HEK293 (cell line): Measurements from ENCODE around the gene GNAI2.
A peak's percentile ranks its signal among the peaks of the same experiment; 100 is the strongest.

Source experiments
- CTCF ChIA-PET: fragments of 350-600 bp; formaldehyde crosslinking; extraction: SDS; loops from one replicate; lab custom pipeline; 2021; ENCODE audit warnings: antibody characterized with exemption; lab: Yijun Ruan, JAX
- POLR2A ChIA-PET: fragments of 300-600 bp; formaldehyde crosslinking; extraction: SDS; loops from one replicate; lab custom pipeline; 2020; ENCODE audit warnings: antibody characterized with exemption, inconsistent platforms; lab: Yijun Ruan, JAX
- H3K27ac ChIP-seq: fragments of 200-500 bp; sonication (Bioruptor generic); 2 replicates; pipeline ENCODE4 v1.5.1; 2014; ENCODE audit warnings: low read depth, low read length, control low read depth, inconsistent platforms; ENCODE audit errors: extremely low read depth
- H3K36me3 ChIP-seq, 2 experiments: fragments of 200-500 bp in 1 of 2; sonication (Bioruptor generic) in 1 of 2; 1 replicate in 1 of 2; 2 replicates in 1 of 2; pipeline ENCODE4 v1.5.1; 2014 to 2017; ENCODE audit warnings: inconsistent platforms in 2 of 2, low read length in 2 of 2; ENCODE audit not compliant: control insufficient read depth in 2 of 2, insufficient read depth in 1 of 2
- H3K4me1 ChIP-seq: fragments of 200-500 bp; sonication (Bioruptor generic); 2 replicates; pipeline ENCODE4 v1.5.1; 2014; ENCODE audit warnings: mild to moderate bottlenecking, low read length, inconsistent platforms; ENCODE audit not compliant: control insufficient read depth, insufficient read depth
- H3K4me3 ChIP-seq: 2 replicates; pipeline ENCODE4 v1.5.1; 2011; ENCODE audit warnings: low read depth, mild to moderate bottlenecking, control low read depth, low read length, moderate library complexity
- H3K9me3 ChIP-seq: fragments of 200-500 bp; sonication (Bioruptor generic); 2 replicates; pipeline ENCODE4 v1.5.1; 2014; ENCODE audit warnings: low read depth, low read length, inconsistent platforms; ENCODE audit not compliant: control insufficient read depth, insufficient read depth
- ATF2 ChIP-seq: fragments of 450-650 bp; formaldehyde crosslinking; IDR thresholded peaks from 2 replicates; pipeline ENCODE4 v1.5.1; 2016; ENCODE audit warnings: missing biosample characterization, missing genetic modification characterization, low read depth
- BCL11A ChIP-seq: fragments of 450-650 bp; formaldehyde crosslinking; IDR thresholded peaks from 2 replicates; pipeline ENCODE4 v1.5.1; 2016; ENCODE audit warnings: low read depth, missing biosample characterization, missing genetic modification characterization
- CTCF ChIP-seq: fragments of 450-650 bp; formaldehyde crosslinking; IDR thresholded peaks from 2 replicates; pipeline ENCODE4 v1.5.1; 2016; ENCODE audit warnings: missing biosample characterization, missing genetic modification characterization
- INSM2 ChIP-seq: fragments of 450-650 bp; formaldehyde crosslinking; IDR thresholded peaks from 2 replicates; pipeline ENCODE4 v1.5.1; 2016; ENCODE audit warnings: missing biosample characterization, missing genetic modification characterization
- KLF1 ChIP-seq: fragments of 450-650 bp; formaldehyde crosslinking; IDR thresholded peaks from 2 replicates; pipeline ENCODE4 v1.5.1; 2016; ENCODE audit warnings: missing biosample characterization, missing genetic modification characterization
- MZF1 ChIP-seq: fragments of 450-650 bp; formaldehyde crosslinking; IDR thresholded peaks from 2 replicates; pipeline ENCODE4 v1.5.1; 2017; ENCODE audit warnings: missing biosample characterization, missing genetic modification characterization, borderline replicate concordance
- REPIN1 ChIP-seq: fragments of 450-650 bp; formaldehyde crosslinking; IDR thresholded peaks from 2 replicates; pipeline ENCODE4 v1.5.1; 2017; ENCODE audit warnings: missing biosample characterization, missing genetic modification characterization, low read depth
- SP2 ChIP-seq: fragments of 450-650 bp; formaldehyde crosslinking; IDR thresholded peaks from 2 replicates; pipeline ENCODE4 v1.5.1; 2016; ENCODE audit warnings: missing biosample characterization, missing genetic modification characterization
- SP3 ChIP-seq: fragments of 450-650 bp; formaldehyde crosslinking; IDR thresholded peaks from 2 replicates; pipeline ENCODE4 v1.5.1; 2016; ENCODE audit warnings: missing biosample characterization, missing genetic modification characterization
- SP7 ChIP-seq: fragments of 450-650 bp; formaldehyde crosslinking; IDR thresholded peaks from 2 replicates; pipeline ENCODE4 v1.5.1; 2016; ENCODE audit warnings: missing biosample characterization, missing genetic modification characterization
- TSHZ1 ChIP-seq: fragments of 450-650 bp; formaldehyde crosslinking; IDR thresholded peaks from 2 replicates; pipeline ENCODE4 v1.5.1; 2016; ENCODE audit warnings: missing biosample characterization, missing genetic modification characterization, borderline replicate concordance
- ZNF140 ChIP-seq: fragments of 450-650 bp; formaldehyde crosslinking; IDR thresholded peaks from 2 replicates; pipeline ENCODE4 v1.5.1; 2016; ENCODE audit warnings: missing biosample characterization, missing genetic modification characterization
- ZNF148 ChIP-seq: fragments of 450-650 bp; formaldehyde crosslinking; IDR thresholded peaks from 2 replicates; pipeline ENCODE4 v1.5.0; 2017; ENCODE audit warnings: missing biosample characterization, missing genetic modification characterization, borderline replicate concordance
- ZNF184 ChIP-seq: fragments of 450-650 bp; IDR thresholded peaks from 2 replicates; pipeline ENCODE4 v1.5.1; 2018; ENCODE audit warnings: missing biosample characterization, mild to moderate bottlenecking, missing genetic modification characterization
- ZNF214 ChIP-seq: fragments of 450-650 bp; formaldehyde crosslinking; IDR thresholded peaks from 2 replicates; pipeline ENCODE4 v1.5.1; 2017; ENCODE audit warnings: missing biosample characterization, mild to moderate bottlenecking, missing genetic modification characterization, borderline replicate concordance
- ZNF324 ChIP-seq: fragments of 450-650 bp; formaldehyde crosslinking; IDR thresholded peaks from 2 replicates; pipeline ENCODE4 v1.5.1; 2016; ENCODE audit warnings: missing biosample characterization, missing genetic modification characterization
- ZNF341 ChIP-seq: fragments of 450-650 bp; formaldehyde crosslinking; IDR thresholded peaks from 2 replicates; pipeline ENCODE4; 2016; ENCODE audit warnings: low read depth, missing biosample characterization, missing genetic modification characterization
- ZNF394 ChIP-seq: fragments of 450-650 bp; formaldehyde crosslinking; IDR thresholded peaks from 2 replicates; pipeline ENCODE4 v1.5.1; 2016; ENCODE audit warnings: missing biosample characterization, missing genetic modification characterization, mild to moderate bottlenecking, moderate library complexity, borderline replicate concordance
- ZNF473 ChIP-seq: fragments of 450-650 bp; formaldehyde crosslinking; IDR thresholded peaks from 2 replicates; pipeline ENCODE4 v1.5.1; 2017; ENCODE audit warnings: missing biosample characterization, missing genetic modification characterization
- ZNF629 ChIP-seq: fragments of 450-650 bp; formaldehyde crosslinking; IDR thresholded peaks from 2 replicates; pipeline ENCODE4 v1.5.1; 2017; ENCODE audit warnings: missing biosample characterization, missing genetic modification characterization
- ZNF670 ChIP-seq: fragments of 450-650 bp; formaldehyde crosslinking; IDR thresholded peaks from 2 replicates; pipeline ENCODE4 v1.5.1; 2016; ENCODE audit warnings: missing biosample characterization, missing genetic modification characterization, low read depth
- ZNF837 ChIP-seq: fragments of 450-650 bp; formaldehyde crosslinking; IDR thresholded peaks from 2 replicates; pipeline ENCODE4 v1.5.1; 2016; ENCODE audit warnings: missing biosample characterization, missing genetic modification characterization

The GNAI2 gene

GRCh38 chr3:50303013-50303815, 67.2 kb downstream of the GNAI2 start, which contains the start of gene HYAL1:
HYAL1 (minus strand) TSS chr3:50303574; CDS start chr3:50302956, 618 bp downstream.
- Histone ChIP-seq H3K9me3 (no peaks in the 10 kb centered on the region), H3K4me3 (no peak within 1 kb of the TSS), H3K4me1 (no peaks in the 10 kb centered on the region), H3K36me3 (no peaks in the 10 kb centered on the region), H3K27ac (no peak within 1 kb of the TSS)
- ChIA-PET CTCF (interaction anchor here (1.3 kb wide), 1 partner anchor 22 kb away, joined by 4 read pairs; no protein-coding TSS in a partner anchor), POLR2A (interaction anchor here (0.7 to 1.5 kb wide), 2 partner anchors 11 to 25 kb away, joined by 4 to 5 read pairs; partner anchors contain the start of gene IFRD2)
- TF ChIP-seq ZNF324 (tag by site-specific recombination), result no peak
- no peak for TF ChIP-seq SP7
- peak; percentile 51; the same call in 1 of the 2 replicates for TF ChIP-seq SP2 (tag by site-specific recombination)
- TF ChIP-seq CTCF (tag by site-specific recombination), result 0 out of 2 replicates have a peak, but pooled peaks have one; percentile 23
- peak; percentile 47; the same call in 1 of the 2 replicates for TF ChIP-seq SP3 (tag by site-specific recombination)

GRCh38 chr3:50304601-50305000, 68.6 kb downstream of the GNAI2 start:
- H3K9me3 ChIP-seq, result no peaks in the 10 kb centered on the region
- no peaks in the 10 kb centered on the region for H3K36me3 ChIP-seq
- no peak overlapping the region for H3K27ac ChIP-seq
- ChIA-PET CTCF (no interaction called here), POLR2A (interaction anchor here (0.6 kb wide), 1 partner anchor 29 kb away, joined by 3 read pairs; no protein-coding TSS in a partner anchor)
- TF ChIP-seq MZF1, result no peak
- TF ChIP-seq ZNF670 (tag by site-specific recombination), result no peak
- no peak for TF ChIP-seq KLF1 (tag by site-specific recombination)
- no peak for TF ChIP-seq ZNF394 (tag by site-specific recombination)
- TF ChIP-seq ZNF341, result no peak
- no peak for TF ChIP-seq ZNF140
- no peak for TF ChIP-seq BCL11A (tag by site-specific recombination)
- TF ChIP-seq ZNF837 (tag by site-specific recombination), result no peak
- no peak for TF ChIP-seq TSHZ1 (tag by site-specific recombination)
- TF ChIP-seq ZNF184 (tag by site-specific recombination), result no peak
- TF ChIP-seq ATF2, result no peak
- TF ChIP-seq ZNF148, result no peak
- TF ChIP-seq ZNF473 (tag by site-specific recombination), result no peak
- TF ChIP-seq ZNF214 (tag by site-specific recombination), result no peak
- TF ChIP-seq SP2 (tag by site-specific recombination), result no peak
- TF ChIP-seq ZNF629 (tag by site-specific recombination), result no peak
- TF ChIP-seq INSM2 (tag by site-specific recombination), result no peak
- TF ChIP-seq REPIN1, result no peak
- H3K4me1 ChIP-seq, result no peaks in the 10 kb centered on the region
- H3K4me3 ChIP-seq, result no peak overlapping the region
